Measurements from ENCODE around the gene FDX2.
"Not testable (repeated sequence)": the region's sequence is repeated elsewhere in the genome, so short reads cannot be mapped to it uniquely, and the experiment has no call there.

The FDX2 gene

DNA sequence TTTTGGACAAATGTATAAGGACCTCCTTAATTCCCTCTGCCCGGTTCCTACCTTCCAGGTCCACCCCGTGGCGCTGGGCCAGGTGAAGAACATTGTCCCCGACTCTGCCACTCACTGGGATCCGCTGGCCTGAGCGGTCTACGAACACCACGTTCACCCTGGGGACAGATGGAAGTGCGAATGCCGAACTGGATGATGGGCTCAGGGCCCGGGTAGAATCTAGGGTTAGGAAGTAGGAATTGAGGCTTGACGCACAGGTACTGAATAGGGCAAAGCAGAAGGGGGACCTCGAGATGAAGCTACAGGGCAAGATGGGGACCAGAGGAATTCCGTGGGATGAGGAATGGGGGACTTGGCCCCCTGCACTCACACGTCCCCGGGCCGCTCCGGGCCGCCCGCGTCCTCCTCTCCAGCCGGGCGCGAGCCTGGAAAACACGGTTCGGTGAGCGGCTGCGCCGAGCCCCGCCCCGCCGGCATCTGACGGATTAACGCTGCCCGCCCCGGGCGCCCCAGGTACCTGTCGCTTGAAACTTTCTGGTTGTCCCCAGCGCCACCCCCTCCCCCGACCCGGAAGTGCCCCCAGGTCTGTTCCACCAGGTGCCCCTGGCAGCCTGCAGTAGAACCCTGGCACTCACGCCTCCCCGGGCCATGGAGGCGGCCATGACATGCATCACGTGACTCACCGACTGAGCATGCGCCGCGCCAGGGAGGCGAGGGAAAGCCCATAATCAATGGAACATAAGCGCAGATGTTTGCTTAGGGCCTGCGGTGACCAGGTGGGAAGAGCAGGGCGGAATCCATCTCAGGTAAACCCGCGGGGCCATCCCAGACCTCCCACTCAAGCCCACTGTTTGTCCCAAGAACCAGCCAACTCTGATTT, at the start of gene FDX2:
TSS of gene FDX2 (minus strand) at position 681 of the 880 bp plus-strand sequence. CDS start at position 662, 19 bp downstream.
- DNase-seq (ENCODE audit: low spot score), result peak; percentile 95

DNA sequence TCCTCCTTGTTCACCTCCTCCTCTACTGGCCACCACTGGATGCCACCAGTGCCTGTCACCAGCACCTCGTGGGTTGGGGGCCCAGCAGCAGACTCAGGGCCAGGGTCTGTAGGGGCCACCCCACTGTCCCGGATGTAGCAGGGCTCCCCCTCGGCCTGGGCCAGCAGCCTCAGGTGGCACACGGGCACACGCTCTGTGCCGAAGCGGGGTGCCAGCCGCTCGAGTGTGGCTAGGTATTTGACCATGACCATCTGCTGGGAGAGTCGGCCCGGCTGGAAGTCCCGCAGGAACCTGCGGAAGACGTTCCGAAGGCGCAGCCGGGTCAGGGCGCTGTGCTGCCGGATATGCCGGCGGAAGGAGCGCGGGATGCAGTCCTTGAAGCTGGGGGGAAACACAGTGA, 49.7 kb upstream of the FDX2 start:
- DNase-seq (ENCODE audit: low spot score), result no peak

DNA sequence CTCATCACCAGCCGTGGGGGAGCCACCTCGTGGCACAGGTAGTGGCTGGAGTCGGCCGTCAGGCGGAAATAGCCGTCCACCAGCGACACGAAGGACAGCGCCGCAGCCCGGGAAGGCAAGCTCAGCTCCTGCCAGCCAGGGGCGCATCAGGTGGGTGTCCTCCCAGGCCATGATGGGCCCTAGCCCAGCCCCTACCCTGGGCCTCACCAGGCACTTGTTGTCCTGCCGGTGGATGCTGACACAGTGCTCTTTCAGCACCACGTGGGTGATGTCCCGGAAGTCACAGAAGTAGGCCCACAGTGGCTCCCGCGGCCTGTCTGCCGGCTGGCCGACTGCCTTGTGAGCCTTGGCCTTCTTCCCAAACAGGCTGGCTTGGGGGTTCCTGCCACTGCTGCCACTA, 48.8 kb upstream of the FDX2 start:
- DNase-seq (ENCODE audit: low spot score), result no peak

DNA sequence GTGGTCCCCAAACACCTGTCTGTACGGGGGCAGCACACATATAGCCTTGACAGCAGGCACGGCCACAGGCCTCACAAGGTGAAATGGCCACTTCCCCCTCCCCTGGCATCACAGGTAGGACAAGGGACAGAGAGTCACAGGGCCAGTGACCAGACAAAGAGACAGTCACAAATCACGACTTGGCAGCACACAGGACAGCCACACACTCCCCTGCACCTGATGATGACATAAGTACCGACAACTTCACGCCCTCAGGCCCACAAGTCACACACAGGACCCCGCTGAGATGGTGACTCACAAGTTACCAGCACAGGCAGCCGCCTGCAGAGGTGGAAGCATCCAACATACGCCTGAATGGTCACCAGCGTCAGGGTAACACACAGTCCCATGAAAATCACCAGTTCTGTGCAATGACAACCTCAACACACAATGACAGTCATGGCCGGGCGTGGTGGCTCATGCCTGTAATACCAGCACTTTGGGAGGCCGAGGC, 48.0 kb upstream of the FDX2 start:
- DNase-seq (ENCODE audit: low spot score), result no peak

DNA sequence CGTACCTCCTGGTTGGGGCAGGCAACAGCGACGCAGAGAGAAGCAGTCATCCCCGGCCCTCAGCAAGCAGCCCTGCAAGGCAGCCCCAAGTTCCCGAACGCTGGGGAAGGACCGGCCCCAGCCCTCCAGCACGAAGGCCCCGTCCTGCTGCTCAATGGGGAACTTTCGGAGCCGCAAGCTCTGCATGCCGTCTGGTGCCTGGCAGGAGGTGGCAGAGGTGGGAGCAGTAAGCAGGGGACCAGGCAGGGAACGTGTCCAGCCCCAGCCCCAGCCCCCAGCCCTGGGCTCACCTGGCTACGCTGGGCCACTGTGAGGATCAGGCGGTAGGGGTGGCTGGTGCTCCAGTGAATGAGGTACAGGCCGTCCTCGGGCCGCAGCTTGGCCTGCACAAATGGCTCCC, 46.4 kb upstream of the FDX2 start:
- DNase-seq (ENCODE audit: low spot score), result no peak

DNA sequence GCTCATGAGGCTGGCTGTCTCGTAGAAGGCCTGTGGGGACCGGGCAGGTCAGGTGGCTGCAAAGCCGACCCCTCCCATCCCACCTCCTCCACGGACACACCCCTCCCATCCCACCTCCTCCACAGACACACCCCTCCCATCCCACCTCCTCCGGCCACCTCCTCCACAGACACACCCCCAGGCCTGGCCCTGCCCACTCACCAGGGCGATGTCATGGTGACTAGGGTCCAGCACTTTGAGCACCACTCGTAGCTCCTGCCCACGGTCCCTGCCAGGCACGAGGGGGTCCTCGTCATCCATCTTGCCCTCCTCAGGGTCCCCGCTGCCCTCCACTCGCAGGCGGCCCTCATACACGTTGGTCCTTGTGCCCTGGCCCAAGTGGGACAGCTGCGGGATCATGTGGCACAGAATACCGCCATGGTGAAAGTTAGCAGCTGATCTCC, 45.8 kb upstream of the FDX2 start:
- no peak for DNase-seq (ENCODE audit: low spot score)

DNA sequence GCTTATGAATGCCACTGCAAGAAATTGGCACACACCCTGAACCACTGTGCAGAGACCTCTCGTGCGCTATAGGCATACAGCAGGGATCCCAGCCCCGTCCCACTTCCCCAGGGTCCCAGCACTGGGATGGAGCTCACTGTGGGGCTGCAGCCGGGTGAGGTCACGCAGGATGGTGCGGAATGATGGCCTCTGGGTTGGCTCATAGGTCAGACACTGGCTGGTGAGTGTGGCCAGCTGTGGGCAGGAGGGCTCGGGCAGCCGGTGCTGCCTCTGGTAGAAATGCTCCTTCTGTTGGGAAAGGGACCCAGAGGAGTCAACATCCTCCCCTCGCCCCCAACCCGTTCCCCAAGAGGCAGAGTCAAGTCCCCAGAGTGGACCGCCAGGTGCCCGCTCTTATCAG, 40.6 kb upstream of the FDX2 start:
- no peak for DNase-seq (ENCODE audit: low spot score)

DNA sequence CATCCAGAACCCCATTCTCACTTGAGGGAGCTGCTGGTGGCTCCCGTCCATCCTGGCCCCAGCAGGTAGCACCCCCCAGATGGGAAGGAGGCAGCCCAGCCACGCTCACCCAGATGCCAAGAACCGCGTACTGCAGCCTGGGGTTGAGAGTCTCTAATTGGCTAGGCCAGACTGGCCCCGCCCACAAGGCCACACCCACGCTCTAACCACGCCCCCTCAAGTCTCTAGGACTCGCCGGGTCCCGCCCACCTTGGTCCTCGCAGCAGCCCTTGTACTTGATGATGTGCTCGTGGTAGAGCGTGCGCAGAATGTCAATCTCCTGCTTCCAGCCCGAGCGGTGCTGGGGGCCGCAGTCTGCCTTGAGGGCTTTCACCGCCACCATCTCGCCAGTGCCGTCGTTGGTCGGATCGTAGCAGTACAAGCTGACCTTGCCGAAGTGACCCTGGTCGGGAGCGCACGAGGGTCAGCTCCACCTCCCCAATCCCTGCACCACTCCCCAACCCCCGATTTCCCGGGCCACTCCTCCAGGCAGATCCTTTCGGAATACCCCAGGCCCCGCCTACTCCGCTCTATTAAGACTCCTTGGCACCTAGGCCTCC, 38.1 kb upstream of the FDX2 start:
- peak; percentile 93 for DNase-seq (ENCODE audit: low spot score)

DNA sequence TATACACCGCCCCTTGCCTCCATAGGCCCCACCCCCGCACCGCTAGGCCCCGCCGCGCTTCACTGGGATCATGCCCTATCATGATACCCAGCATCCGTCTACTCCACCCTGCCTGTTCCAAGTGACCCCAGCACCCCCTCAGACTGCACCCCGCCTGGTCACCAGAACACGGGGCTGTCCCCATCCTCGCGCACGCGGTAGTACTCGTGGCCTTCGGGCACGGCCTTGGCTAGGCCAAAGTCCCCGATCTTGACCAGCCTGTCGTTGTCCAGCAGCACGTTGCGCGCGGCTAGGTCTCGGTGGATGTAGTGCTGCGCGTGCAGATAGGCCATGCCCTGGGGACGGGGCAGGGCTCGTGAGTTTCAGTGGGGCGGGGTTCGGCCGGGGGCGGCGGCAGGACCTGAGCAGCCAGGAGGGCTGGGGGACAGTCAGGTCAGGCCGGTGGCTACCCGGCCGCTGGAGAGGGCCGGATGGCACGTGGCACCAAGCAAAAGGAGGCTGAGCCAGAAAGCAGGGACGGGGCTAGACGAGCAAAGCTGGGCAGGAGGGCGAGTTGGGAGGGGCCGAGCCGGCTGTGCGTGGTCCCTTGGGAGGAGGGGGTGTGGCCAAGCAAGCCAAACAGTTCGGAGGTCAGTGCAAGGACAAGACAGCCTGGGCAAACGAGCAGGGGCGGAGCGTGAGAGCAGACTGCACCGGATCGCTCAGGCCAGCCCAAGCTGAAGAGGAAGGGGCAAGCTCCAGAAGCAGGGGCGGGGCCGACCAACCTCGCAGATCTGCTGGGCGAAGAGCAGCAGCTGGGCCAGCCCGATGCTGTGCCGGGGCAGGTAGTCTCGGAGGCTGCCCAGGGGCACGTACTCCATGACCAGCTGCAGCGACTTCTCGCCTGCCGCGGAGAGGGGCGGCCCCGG, 37.2 kb upstream of the FDX2 start:
- DNase-seq (ENCODE audit: low spot score), result peak; percentile 66

DNA sequence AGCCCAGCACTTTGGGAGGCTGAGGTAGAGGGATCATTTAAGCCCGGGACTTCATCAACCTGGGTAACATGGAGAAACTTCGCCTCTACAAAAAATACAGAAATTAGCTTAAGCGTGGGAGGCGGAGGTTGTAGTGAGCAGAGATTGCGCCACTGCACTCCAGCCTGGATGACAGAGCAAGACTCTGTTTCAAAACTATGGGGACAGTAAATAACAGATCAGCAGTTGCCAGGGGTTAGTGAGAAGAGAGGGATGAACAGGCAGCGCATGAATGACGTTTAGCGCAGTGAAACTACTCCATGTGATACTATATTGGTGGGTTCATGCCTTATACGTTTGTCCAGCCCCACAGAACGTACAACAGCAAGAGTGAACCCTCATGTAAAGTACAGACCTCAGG, 30.7 kb upstream of the FDX2 start:
- no peak for DNase-seq (ENCODE audit: low spot score)

DNA sequence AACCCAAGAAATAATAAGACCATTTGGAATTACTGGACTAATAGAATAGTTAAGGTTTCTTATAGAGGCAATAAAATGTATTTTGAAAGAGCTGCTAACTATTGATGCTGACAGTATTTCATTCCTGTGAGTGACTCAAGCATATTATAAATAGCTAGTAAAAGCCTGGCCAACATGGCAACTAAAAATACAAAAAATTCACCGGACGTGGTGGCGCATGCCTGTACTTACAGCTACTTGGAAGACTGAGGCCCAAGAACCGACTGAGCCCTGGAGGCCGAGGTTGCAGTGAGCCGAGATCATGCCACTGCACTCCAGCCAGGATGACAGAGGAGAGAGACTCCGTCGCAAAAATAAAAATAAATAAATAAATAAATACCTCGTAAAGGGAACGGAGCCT, 29.0 kb upstream of the FDX2 start:
- DNase-seq (ENCODE audit: low spot score), result no peak

DNA sequence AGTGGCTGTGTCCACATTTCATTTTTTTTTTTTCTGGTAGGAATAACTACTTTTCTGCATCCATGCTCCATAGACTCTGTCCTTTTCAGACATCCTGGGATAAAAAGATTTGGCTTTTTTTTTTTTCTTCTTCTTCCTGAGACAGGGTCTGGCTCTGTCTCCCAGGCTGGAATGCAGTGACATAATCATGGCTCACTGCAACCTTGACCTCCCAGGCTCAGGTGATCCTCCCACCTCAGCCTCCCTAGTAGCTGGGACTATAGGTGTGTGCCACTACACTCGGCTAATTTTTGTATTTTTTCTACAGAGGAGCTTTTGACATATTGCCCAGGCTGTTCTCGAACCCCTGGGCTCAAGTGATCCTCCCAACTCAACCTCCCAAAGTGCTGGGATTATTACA, 27.7 kb upstream of the FDX2 start:
- no peak for DNase-seq (ENCODE audit: low spot score)

DNA sequence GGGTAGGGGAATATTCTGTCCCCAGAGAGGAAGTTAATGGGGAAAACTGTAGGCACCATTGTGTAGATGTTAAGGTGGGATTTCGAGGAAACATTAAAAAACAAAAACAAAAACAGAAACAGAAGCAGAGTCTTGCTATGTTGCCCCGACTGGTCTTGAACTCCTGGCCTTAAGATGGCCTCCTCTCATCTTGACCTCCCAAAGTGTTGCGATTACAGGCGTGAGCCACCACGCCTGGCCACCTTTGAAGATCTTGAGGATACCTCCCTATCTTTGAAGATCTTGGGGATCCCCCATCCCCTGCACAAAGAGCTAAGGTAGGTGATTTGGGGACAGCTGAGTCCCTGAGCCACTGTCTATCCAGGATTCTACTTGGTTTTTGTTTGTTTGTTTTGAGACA, 24.2 kb upstream of the FDX2 start:
- DNase-seq (ENCODE audit: low spot score), result no peak

DNA sequence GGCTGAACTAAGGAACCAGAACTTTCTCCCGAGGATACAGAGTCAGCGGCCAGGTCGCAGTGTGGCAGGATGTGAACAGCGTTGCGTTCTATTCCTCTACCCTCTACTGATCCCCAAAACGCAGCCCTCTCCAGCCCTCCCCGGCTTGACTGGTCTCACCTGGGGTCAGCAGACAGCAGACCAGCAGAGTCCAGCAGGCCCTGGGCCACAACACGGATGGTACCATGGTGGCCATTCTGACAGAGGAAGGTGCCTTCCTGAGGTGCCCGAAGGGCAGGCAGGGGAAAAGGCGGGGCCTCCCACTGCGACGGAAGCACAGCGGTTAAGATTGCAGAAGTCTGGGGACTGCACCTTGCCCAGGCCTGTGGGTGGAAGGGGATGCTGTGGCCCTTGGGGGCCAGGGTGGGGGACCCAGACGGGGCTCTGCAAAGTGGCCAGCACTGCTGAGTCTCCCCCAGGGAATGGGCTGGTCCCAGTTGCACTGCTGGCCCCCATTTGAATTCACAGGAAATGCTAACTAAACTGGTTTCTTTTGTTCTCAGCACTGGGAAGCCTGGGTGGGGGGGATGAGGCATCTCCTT, 23.7 kb upstream of the FDX2 start, which contains the start of gene ICAM3:
TSS of gene ICAM3 (minus strand) at position 245 of the 581 bp plus-strand sequence. CDS start at position 235, 10 bp downstream.
- DNase-seq (ENCODE audit: low spot score), result no peak

DNA sequence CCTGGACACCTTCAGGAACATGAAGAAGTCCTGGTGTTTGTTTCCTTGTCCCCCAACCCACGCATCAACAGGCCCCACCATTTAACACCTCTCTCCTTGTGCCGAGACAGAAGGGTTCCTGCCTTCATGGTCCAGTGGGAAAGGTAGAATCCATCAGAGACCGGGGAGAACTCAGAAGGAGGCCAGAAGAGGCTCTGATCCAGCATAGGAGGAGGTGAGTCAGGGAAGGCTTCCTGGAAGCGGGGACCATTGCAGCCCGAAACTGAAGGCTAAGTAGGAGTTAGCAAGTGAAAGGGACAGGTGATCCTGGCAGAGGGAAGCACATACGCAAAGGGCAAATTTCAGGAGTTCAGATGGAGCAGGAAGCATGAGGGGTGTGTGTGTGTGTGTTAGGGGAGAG, 23.1 kb upstream of the FDX2 start:
- DNase-seq (ENCODE audit: low spot score), result no peak

DNA sequence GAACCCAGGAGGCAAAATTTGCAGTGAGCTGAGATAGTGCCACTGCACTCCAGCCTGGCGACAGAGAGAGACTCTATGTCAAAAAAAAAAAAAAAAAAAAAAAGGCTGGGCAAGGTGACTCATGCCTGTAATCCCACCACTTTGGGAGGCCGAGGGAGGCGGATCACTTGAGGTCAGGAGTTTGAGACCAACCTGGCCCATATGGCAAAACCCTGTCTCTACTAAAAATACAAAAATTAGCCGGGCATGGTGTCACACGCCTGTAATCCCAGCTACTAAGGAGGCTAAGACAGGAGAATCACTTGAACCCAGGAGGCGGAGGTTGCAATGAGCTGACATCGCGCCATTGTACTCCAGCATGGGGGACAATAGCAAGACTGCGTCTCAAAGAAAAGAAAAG, 20.9 kb upstream of the FDX2 start:
- not testable (repeated sequence) for DNase-seq (ENCODE audit: low spot score)

DNA sequence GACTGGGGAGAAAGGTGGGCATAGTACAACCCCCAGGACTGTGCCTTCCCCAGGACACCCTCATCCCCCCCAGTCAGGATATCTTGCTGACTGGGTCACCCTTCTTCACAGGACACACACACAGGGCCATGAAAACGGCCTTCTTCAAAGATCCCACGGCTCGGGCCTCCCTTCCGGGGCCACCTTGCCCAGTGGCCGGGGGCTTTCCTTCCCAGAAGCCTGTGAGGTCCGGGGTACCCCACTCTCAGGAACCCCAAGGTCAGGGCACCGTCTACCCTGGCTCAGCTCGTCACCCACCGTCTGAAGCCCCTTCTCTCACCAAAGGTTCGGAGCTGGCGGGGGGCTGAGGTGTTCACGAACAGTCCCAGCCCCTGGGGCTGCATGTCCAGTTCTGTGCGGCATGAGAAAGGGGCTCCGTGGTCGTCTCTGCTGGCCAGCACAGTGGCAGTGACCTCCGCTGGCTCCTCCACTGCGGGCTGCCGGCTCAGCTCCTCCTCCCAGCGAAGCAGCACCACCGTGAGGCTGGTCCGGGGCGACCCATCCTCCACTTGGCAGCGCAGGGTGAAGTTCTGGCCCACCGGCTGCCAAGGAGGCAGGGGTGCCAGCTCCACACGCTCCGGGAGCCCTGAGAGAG, 19.7 kb upstream of the FDX2 start:
- DNase-seq (ENCODE audit: low spot score), result peak; percentile 33

DNA sequence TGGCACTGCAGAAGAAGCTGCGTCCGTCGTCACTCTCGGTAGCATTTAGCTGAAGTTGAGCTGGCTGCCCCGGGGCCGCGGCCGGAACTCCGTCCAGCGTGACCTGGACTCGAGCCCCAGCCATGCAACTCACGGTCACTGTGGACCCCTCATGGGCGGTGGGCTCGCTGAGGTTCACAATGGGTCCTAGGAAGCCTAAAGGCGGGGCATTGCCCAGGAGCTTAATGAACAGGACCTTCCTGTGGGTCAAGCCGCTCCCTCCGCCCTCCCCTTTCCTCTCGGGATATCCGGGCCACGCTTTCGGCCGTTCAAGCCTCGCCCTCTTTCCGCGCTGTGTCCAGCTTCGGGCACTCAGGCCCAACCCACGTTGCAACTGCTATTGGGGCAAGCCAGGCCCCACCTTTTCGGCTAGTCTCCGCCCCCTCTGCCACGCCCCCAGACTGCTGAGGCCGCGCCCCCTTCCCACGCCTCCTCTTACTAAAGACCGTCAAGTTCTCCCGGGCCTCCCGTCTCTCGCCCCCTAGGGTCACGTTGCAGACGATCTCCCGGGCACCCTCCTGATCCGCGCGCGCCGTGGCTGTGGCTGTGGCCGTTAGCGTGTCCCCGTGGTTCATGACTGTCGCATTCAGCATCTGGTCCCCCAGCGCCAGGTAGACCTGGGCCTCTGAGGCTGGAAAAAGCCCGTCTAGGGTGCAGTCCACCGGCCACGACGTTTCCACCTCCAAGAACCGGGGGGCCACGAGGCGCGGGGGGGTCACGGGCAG, 19.0 kb upstream of the FDX2 start:
- DNase-seq (ENCODE audit: low spot score), result peak; percentile 88

DNA sequence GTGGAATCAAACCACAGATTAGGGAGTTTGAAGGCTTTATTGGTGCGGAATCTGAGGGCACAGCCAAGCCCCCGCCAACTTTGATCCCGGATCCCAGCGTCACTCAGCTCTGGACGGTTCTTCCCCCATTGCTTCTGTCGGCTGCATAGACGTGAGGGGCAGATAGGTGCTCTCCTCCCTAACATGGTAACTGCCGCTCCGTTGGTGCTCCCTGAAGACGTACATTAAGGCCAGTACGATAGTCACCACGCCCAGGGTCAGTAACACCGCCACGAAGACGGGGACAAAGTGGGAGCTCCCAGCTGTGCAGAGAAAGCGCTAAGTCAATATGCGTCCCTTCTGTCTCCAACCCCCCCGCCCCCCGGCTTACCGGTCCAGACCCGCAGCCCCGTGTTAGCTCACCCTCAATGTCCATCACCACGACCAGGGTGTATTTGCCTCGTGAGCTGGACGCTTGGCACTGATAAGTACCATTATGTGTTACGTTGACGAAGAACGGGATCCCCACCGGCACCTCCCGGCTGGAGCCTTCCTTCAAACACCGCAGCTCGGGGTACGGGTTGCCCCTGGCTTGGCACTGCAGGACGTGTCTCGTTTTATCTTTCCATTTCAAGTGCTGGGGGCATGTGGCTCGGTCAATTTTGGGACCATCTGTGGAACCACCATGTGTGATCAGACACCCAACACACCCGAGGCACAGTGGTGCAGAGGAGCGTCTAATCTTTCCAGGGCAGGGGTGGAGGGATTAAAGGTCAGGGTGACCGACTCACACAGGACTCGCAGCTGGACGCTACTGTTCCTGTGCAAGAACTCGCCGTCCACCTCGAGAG, 18.2 kb upstream of the FDX2 start:
- DNase-seq (ENCODE audit: low spot score), result no peak
